Dermis blood vessel endothelial cell (primary cell): ENCODE data around the gene PCSK2. TPM values are rescaled to one million over a fixed set of nuclear protein-coding genes. Genes with fewer than 3 reads are reported as not detected.

Experiments
- DNase-seq: peaks from one replicate; pipeline ENCODE4 v3.0.0; 2010
- total RNA-seq: library from RNA; depleted of rRNA; stranded (reverse); fragments of >200 nt; gene quantifications from 2 replicates; pipeline ENCODE4 v1.2.3, GENCODE V29; 2014

Gene PCSK2
- total RNA-seq, 1 donor from 2014 or later = not detected

DNA sequence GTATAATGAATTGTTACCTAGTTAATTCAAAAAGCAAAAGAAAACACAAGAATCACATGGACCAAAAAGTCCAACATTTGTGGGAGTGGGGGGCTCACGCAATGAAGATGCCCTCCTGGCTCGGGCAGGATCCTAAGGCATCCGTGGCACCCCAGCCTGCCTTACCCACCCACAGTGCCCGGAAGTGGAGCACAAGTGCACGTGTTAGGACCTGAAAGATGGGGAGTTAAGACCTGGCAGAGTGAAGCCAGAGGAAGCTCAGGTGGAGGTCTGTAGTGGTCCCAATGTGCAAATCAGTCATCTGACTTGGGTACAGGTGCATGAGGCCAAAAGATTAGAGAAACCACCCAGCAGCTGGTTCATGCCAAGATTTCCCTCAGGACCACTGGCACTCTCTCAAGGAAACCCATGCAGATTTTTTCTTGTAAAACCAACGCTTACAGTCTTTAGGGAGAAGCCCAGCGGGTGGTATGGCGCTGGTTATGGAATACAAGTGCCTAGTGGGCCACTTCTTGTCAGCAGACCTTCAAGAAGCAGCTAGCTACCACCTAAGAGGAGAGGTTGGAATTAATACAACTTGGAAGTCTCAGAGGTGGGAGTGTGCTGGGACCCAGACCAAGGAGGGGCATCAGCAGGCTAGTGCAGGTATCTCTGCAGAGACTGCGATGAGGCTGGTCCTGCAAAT, 262.2 kb downstream of the PCSK2 start:
- no peak for DNase-seq

DNA sequence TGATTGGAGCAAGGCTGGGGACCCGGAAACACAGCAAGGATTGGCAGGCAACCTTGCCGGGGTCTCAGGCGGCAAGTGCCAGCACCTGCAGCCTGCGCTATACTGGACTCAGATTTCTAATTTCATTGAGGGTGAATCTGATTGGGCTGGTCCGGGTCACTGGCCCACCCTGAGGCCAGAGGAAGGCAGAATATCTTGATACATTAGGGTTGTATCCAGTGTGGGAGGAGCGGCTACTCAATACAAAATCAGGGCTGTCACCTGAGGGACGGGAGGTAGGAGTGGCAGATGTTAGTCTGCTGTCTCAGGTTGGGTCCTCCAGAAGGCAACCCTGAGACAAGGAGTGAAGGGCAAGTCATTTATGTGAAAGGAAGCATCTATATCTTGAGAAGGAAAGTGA, 263.7 kb downstream of the PCSK2 start:
- no peak for DNase-seq

DNA sequence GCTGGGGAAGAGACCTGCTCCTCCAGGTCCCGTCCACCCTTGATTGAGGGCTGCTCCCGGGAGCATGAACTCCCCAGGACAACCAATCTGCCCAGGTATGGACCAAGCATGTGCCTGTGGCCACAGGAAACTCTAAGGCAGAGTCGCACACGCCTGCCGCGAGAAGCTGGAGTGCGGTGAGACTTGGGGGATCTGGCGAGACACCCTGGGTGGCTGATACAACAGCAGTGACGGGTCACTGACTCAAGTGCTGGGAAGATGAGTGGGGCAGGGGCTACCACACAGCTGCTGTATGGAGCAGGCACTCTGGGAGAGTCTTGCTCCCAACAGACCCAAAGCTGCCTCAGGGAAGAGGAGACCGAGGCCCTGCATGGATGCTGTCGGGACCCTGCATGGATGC, 264.2 kb downstream of the PCSK2 start:
- no peak for DNase-seq

DNA sequence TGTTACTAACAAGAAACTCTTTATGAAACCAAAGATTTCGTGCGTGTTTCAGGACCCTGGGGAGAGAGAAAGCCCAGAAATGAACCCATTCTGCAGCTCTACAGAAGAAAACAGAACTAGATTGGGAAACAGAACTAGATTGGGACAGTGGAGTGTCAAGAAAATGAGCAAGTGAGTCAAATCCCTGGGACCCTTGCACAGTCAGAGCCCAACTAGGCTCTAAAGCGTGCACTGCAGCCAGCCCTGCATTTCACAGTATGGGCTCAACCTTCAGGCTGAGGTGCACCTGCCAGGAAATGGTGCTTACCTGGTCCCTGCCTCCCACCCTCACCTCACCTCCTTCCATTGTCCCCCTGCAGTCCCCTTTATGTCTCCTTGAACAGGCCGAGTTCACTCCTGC, 264.6 kb downstream of the PCSK2 start:
- DNase-seq = no peak

DNA sequence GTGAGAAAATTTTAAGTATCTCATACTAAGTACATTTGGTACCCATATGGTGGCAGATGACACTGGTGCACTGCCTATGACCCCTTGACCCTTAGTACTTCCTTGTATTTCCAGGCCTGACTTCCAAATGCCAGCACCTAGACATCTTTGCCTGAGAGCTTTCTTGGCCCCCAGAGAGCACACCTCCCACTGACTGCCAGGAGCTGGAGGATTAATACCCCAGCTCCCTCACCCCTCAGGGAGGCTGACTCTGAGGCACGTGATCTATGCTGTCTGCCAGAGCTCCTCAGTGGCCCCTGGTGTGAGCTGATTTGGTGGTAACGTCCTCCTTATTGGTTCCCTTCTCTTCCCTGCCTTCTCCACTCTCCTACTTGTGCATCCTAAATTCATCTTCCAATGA, 266.3 kb downstream of the PCSK2 start:
- DNase-seq = no peak

DNA sequence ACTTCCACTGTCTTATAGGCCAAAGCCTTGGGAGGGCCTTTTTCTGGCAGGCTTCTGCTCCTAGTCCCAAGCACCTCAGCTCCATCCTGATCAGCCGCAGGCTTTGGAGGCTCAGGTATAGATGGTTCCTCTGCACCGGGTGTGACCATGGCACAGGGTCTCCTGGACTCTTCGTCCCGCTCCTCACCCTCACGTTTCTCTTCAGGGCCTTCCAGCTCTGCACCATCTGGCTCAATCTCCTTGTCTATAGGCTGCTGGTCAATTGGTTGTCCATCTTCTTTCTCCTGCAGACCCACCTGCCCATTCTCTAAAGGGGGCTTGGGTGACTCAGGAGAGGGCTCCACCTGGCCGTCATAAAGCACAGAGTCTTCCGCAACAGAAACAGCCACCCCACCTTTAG, 267.4 kb downstream of the PCSK2 start:
- DNase-seq = no peak

DNA sequence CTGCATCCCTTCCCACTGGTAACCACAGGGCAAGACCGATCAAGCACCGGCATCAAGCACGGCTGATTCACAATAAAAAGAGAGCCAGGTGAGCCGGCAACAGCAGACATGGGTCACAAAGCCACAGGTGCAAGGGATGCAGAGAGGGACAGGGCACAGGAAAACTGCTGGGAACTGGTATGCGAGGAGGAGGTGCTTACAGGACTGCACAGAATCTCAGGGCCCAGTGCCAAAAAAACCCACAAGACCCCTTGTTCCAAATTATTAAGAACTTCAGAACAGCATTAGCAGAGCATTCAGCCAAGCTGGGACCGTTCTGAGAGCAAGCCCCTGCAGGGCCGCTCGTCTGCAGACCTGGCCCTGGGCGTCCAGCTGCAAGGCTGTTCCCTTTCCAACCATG, 269.0 kb downstream of the PCSK2 start:
- no peak for DNase-seq

DNA sequence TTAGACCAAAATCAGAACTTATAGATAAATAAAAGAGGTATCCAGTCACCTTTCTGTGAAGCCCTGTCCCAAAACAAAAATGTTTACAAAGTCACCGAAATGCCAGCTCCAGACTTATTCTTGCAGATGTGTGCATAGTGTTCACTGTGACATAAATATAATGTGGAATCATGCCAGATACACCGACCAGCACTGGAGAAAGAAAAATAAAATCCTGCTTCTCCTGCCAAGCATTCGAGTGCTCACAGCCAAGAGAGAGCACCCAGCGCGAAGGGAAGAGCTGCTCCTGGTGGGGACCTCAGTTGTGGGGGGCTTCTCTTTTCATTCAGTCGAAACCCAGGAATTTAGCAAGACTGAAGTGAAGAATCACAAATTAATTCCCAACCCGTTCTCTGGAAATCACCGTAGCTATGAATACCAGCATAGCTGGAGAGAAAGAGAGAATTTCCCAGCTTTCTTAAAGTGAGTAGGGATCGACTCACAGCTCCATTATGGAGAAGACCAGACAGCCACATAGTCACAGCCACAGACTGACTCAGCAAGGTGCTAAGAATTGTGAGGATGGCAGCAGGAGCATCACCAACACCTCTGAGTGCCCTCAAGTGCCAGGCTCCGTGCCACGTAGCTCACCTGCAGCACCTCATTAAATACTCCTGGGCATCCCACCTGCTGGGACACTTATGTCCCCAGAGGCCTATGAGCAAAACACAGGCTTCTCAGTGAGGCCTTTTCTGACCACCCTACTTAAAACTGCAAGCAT, 271.2 kb downstream of the PCSK2 start:
- no peak for DNase-seq

DNA sequence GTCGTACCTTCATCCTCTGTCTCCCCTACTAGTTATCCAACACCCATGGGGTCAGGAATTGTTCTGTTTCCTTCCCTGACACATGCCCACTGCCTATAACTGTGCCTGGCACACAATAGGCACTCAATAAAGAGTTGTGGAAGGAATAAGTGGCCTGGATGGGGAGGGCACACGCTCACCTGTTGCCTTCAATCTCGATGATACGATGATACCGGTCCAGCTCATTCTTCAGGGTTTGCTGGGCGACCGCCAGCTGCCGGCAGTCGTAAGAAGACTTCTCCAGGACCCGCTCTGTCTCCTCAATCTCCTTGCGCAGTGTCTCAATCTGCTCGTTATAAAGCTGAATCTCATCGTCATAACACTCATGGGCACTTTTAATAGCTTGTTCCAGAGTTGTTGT, 271.8 kb downstream of the PCSK2 start:
- DNase-seq = no peak

DNA sequence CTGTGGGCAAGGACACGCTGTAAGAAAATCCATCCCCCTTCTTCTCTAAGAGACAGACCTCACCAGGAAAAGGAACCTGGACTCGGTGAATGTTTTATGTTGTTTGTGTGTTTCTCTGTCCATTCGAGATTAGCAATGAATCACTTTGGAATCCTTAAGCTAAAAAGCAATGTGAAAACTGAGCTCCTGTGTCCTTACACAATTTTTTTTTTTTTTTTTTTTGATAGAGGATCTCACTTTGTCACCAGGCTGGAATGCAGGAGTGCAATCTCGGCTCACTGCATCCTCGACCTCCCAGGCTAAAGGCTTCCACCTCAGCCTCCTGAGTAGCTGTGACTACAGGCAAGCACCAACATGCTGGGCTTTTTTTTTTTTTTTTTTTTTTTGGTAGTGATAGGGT, 272.2 kb downstream of the PCSK2 start:
- DNase-seq = no peak

DNA sequence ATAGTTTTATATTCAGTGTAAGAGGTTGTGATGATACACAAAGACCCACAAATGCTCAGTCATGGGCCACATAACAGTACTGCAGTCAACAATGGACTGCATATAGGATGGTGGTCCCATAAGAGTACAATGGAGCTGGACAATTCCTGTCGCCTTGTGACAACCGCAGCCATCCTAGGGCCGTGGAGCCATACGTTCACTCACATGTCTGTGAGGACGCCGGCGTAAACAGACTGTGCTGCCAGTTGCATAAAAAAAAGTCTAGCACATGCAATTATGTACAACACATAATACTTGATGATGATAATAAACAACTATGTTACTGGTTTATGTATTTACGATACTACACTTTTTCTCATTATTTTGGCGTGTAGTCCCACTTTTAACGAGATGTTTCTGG, 273.4 kb downstream of the PCSK2 start:
- no peak for DNase-seq

DNA sequence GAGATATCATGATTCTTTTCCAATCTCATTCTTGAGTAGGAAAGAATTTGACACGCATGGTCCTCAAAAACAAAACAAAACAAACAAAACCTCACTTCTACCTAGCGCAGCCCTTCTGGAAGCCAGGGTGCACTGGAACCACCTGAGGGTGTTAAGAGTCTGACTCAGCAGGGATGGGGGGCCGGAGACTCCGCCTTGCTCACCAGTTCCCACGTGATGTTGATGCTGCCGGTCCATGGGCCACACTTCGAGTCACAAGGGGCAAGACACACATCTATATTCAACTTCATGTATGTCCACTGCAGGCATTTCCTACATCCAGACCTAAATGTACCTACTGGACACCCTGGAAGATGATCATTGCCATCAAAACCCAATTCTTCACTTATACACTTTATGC, 274.0 kb downstream of the PCSK2 start:
- no peak for DNase-seq

DNA sequence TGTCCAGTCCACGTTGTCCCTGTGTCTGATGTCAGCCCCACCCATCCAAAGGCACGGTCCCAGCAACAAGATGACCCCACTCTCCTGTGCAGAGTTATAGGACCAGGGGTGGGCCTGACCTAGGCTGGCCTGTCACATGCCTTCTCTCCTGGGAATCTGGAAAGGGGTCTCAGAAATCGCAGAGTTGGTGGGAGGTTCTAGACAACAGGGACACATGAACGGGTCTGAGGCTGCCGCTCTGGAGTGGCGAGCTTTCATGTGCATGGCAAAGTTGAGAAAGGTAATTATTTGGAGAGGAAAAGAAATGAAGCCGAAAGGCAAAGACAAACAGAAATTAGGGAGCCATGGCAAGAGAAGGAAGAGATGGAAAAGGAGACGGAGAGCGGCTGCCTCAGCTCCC, 274.9 kb downstream of the PCSK2 start:
- no peak for DNase-seq

DNA sequence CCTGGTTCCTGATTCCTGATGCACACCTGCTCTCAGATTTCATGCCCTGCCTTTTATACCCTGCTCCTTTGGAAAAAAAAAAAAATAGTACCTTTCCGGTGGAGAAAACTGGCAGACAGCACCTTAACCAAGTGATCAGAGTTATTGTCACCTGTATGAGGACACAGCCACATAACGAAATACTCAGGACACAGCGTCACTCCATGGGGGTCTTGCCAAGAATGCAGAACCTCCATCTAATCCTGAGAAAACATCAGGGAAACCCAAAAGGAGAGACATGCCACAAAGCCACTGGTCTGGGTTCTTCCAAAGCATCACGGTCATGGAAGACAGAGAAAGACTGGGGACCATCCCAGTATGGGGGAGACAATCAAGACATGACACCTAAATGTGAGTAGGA, 275.3 kb downstream of the PCSK2 start:
- no peak for DNase-seq

DNA sequence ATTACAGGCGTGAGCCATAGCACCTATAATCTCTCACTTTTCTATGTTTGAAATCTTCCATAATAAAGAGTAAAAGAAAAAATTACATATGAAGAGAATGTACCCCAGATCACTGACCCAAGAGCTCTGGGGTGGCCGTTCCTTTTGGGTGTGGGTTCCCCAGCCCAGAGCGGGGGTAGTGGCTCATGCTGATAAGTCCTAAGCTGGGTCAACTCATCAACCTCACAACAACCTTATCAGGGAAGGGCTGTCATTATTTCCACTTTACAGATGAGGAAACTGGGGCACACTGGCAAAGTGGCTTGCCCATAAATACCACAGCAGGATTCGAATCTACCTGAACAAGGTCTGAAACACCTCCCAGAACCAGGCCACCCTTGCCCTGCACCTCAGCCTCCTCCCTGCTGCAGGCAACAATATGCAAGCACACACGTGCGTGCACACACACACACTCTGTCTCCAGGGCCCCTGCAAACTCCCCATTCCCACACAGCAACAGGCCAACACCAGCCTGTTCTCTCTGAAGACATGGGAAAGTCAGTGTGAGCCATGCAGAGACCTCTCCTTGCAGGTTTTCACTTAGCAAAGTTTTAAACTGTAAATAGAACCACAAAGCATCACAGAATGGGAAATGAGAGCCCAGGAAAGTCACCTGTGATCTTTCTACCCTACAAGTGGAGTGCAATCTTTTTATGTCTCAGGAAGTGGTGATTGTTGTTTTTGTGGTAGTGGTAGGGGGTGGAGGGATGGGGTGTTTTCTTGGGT, 276.6 kb downstream of the PCSK2 start:
- DNase-seq = no peak

DNA sequence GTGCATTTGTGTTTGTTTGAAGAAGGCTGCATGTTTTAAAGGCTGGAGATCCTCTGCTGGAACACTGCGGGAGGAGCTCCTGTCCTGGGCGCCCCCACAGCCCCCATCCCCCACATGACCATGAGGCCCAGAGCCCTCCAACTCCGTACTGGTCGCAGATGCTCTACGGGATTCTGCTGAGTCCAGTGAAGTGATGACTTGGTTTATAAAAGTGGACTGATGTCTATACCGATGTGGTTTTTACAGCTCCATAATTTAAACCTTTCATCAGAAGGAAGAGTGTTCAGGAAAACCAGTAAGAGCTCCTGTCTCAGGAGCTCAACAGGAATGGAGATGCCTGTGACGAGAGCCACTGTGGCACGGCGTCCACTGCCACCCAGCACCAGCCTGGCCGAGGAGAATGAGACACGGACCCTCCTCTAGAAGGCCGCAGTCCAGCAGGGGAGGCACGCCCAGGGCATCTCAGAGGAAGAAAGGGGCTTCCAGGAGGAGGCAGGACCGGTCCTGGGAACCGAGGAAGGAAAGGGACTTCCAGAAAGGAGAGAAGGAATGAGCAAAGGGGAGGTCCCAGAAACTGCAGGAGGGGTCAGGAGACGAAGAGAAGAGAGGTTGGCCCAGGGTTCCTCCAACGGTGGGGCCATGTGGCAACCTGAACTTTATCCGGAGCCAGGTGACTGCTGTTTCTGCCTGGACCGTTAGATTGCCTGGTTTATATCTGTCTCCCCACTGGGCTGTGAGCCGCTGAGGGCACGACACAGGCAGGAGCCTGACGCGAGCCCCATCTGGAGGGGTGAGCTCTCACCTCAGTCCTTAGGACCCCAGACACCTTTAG, 277.4 kb downstream of the PCSK2 start:
- no peak for DNase-seq

DNA sequence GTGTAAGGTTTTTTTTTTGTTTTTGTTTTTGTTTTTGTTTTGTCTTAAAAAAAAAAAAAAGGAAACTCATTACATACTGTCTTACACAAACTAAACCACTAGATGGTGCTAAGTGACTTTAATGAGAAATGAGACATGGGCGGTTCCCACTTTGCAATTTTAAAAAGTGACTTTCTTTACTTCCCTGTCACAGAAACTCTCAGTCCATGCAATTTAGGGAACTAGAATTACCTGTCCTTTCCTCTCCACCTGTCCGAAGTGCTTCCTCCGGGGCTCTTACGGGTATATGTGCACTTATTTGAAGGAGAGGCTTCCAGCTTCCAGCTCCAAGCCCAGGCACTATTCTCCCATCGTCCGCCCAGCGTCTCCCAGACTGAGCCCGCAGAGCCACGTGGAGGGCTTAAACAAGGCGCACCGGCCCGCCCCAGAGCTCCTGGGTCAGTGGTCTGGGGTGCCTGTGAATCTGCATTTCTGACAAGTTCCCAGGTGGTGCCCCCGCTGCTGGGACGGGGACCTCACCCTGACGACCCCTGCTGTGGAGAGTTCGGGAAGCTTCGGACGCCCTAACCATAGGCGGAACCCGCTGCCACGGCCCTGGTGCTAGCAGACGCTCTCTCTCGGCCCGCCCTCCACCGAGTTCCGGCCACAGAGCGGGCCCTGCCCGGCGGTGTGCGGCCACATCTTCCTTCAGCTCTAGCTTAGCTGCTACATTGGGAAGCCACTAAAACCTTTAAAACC, 278.2 kb downstream of the PCSK2 start:
- DNase-seq = peak; percentile 68

DNA sequence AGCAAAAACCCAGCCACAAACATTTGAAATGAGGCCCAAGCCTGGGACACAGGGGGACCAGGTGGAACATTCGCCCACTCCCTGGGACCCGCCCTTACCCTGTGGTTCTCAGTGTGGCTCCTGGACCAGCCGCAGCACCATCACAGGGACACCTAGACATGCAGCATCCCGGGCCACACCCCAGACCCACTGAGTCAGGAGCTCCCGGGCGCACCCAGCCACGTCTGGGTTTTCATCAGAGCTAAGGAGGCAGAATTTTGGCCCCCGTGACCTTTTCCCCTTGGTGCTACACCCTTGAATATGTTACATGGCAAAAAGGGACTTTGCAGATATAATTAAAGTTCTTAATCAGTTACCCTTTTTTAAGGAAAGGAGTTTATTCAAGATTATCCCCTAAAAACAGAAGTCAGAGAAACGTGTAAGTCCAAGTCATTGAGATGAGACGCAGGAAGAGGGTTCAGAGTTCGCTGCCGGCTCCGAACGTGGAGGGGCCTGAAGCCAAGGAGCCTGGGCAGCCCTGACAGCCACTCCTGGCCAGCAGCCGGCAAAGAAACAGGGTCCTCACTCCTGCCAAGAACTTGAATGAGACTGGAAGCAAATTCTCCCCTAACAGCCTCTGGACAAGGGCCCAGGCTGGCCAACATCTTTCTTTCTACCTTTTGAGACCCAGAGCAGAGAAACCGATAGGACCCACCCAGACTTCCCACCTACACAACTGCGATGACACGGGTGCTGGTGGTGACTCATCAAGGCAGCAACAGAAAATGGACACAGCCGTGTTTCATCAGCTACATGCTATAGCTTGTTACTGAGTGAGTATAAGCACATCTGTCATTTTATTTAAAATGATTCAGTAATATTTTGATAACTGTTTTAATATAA, 279.0 kb downstream of the PCSK2 start:
- DNase-seq = peak; percentile 12

DNA sequence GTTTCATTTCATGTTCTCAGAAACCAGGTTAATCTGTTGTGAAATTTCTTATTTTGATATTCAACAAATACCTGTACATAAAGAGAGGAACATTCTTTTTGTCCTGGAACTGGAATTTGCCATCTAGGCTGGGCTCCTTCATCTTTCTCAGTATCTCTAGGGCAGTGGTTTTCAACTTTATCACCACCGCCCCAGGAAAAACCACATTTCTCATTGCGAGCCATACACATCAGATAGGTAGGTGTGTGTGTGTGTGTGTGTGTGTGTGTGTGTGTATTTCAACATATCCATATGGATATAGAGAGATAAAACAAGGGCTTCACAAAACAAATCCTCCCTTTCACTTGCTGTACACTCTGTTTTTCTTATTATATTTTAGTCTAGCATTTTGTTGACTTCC, 280.2 kb downstream of the PCSK2 start:
- DNase-seq = no peak

DNA sequence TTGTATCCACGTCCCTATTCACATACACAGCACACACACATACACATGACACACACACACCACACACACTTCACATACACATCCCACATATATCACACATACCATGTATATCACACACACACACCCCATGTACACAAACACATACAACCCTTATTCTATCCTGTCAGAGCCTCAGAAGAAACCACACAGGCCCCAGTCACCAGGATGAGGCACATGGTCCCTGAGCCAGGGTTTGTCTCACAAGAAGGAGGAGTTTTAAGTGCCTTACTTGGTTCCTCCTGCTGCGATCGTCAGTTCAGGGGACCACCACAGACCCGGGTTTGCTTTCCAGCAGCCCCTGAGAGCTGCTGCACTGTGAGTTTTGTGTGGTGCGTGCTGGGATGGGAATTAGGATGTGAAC, 280.7 kb downstream of the PCSK2 start:
- DNase-seq = no peak

DNA sequence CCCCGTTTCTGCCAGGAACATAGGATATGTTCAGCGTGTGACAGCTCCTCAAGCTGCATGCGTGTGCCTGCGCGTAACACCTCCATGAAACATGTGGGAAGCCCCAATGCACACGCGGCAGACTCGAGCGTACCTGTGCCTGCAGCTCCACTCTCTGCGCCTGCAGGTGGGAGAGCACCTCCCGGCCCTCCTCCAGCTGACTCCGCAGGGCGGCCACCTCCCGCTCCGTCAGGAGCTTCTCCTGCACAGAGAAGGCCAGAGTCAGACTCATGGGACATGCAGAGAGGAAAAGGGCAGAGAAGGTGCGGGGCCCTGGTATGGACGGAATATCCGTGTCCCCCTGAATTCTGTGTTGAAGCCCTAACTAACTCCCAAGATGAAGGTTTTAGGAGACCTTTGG, 281.9 kb downstream of the PCSK2 start:
- no peak for DNase-seq
